ENCODE results near the gene ATAD3B.

DNA sequence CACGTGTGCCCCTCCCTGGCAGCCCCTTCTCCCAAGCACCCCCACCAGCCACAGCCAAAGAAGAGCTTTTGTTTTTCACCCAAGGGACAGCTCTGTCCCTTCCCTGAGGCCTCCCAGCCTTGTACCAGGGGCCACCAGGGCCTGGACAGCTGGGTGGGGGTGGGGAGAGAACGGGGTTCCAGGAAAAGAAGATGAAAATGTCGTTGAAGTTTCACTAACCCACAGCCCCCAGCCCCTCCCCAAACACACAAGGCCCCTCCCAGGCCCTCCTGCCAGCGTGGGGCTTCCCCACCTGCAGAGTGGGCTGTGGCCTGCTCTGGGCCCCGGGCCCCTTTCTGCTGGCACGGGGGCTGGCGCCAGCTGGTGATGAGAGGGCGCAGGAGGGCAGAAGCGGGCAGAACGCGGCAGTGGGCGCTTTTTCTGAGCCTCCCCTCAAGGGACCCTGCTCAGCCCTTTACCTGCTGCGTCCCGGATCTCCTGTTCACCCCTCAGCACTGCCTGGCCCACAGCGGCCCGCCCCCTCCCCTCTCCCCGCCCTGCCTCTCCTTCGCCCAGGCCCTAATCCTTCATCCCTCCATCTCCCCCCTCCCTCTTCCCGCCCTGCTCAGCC lies 45.0 kb upstream of the ATAD3B start:
- TF ChIP-seq, protein P1, sequence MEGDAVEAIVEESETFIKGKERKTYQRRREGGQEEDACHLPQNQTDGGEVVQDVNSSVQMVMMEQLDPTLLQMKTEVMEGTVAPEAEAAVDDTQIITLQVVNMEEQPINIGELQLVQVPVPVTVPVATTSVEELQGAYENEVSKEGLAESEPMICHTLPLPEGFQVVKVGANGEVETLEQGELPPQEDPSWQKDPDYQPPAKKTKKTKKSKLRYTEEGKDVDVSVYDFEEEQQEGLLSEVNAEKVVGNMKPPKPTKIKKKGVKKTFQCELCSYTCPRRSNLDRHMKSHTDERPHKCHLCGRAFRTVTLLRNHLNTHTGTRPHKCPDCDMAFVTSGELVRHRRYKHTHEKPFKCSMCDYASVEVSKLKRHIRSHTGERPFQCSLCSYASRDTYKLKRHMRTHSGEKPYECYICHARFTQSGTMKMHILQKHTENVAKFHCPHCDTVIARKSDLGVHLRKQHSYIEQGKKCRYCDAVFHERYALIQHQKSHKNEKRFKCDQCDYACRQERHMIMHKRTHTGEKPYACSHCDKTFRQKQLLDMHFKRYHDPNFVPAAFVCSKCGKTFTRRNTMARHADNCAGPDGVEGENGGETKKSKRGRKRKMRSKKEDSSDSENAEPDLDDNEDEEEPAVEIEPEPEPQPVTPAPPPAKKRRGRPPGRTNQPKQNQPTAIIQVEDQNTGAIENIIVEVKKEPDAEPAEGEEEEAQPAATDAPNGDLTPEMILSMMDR (IDR thresholded peaks at IDR 0.05 in 4 of 5, conservative IDR thresholded peaks at IDR 0.05 in 1 of 5) = no peak
- no peak for TF ChIP-seq POLR2A (IDR thresholded peaks at IDR 0.05)
